B cell (primary cell): ENCODE data around the gene RBM25. TPM values are rescaled to one million over a fixed set of nuclear protein-coding genes. Genes with fewer than 3 reads are reported as not detected.

Source experiments
- ATAC-seq: fragments of 200-7000 bp; cut with Tn5 transposase; one replicate; pipeline ENCODE4 v1.10.0; 2021; ENCODE audit warnings: low read depth, mild to moderate bottlenecking, moderate number of reproducible peaks, moderate library complexity
- CTCF ChIA-PET: fragments of 350-600 bp; sonication (Branson Sonifier 250); formaldehyde crosslinking; loops from one replicate; lab custom pipeline; 2021; ENCODE audit warnings: antibody characterized with exemption, inconsistent platforms; lab: Charles Lee
- POLR2A ChIA-PET: fragments of 350-600 bp; sonication (Branson Sonifier 250); formaldehyde crosslinking; loops from one replicate; lab custom pipeline; 2021; ENCODE audit warnings: antibody characterized with exemption; lab: Charles Lee
- DNase-seq: peaks from one replicate; pipeline ENCODE4 v3.0.0; 2013
- H2AFZ ChIP-seq: 2 replicates; pipeline ENCODE4 v1.6.1; 2012; ENCODE audit warnings: mild to moderate bottlenecking, low read depth, low read length; ENCODE audit not compliant: insufficient read depth, poor library complexity, severe bottlenecking
- H3K27ac ChIP-seq, 2 donors: 1 replicate in 1 of 2; 2 replicates in 1 of 2; pipeline ENCODE4 v1.5.1; 2012 to 2013; ENCODE audit warnings: low read length in 2 of 2, mild to moderate bottlenecking in 2 of 2, moderate library complexity in 1 of 2
- H3K27me3 ChIP-seq, 4 experiments: fragments of 200-600 bp in 1 of 4; sonication (generic) in 1 of 4; replicated peaks in 1 of 4; 1 replicate in 2 of 4; 2 replicates in 2 of 4; pipeline versions ENCODE4 v1.6.1 to v1.7.0; 2013 to 2016; ENCODE audit warnings: low read length in 3 of 4, mild to moderate bottlenecking in 2 of 4, mixed read lengths in 1 of 4, moderate library complexity in 1 of 4; ENCODE audit not compliant: insufficient read depth in 4 of 4, control insufficient read depth in 3 of 4; ENCODE audit errors: control extremely low read depth in 1 of 4
- H3K36me3 ChIP-seq, 2 experiments: replicated peaks in 1 of 2; 1 replicate in 1 of 2; 2 replicates in 1 of 2; pipeline versions ENCODE4 v1.6.1 to v1.7.1; 2013; ENCODE audit warnings: low read length in 1 of 2; ENCODE audit not compliant: insufficient read depth in 2 of 2, control insufficient read depth in 1 of 2; ENCODE audit errors: control extremely low read depth in 1 of 2, extremely low read depth in 1 of 2
- H3K4me1 ChIP-seq, 2 donors: fragments of 200-600 bp in 1 of 2; sonication (generic) in 1 of 2; 1 replicate in 1 of 2; 2 replicates in 1 of 2; pipeline versions ENCODE4 v1.5.1 to v1.6.1; 2013 to 2017; ENCODE audit warnings: low read length in 2 of 2; ENCODE audit not compliant: control insufficient read depth in 2 of 2, insufficient read depth in 2 of 2
- H3K4me2 ChIP-seq: replicated peaks from 2 replicates; pipeline ENCODE3; 2012; ENCODE audit warnings: mild to moderate bottlenecking, low read depth, low read length; ENCODE audit not compliant: poor library complexity, severe bottlenecking
- H3K4me3 ChIP-seq, 5 experiments: fragments of 200-600 bp in 1 of 5; sonication (generic) in 1 of 5; 1 replicate in 3 of 5; 2 replicates in 2 of 5; pipeline versions ENCODE4 v1.5.1 to v1.7.0; 2011 to 2016; ENCODE audit warnings: low read length in 4 of 5, mild to moderate bottlenecking in 4 of 5, low read depth in 2 of 5, control low read depth in 1 of 5, moderate library complexity in 1 of 5; ENCODE audit not compliant: insufficient read depth in 1 of 5; ENCODE audit errors: control extremely low read depth in 1 of 5, extremely low read depth in 1 of 5
- H3K79me2 ChIP-seq: fragments of 200-600 bp; sonication (generic); one replicate; pipeline ENCODE4 v1.6.0; 2016; ENCODE audit warnings: low read length; ENCODE audit not compliant: control insufficient read depth, insufficient read depth
- H3K9ac ChIP-seq: fragments of 200-600 bp; sonication (generic); 2 replicates; pipeline ENCODE4 v1.6.1; 2017; ENCODE audit warnings: mild to moderate bottlenecking, low read length, moderate library complexity
- H3K9me3 ChIP-seq, 3 donors: one replicate each; pipeline versions ENCODE4 v1.6.1 to v1.7.1; 2013; ENCODE audit warnings: low read length in 2 of 3; ENCODE audit not compliant: control insufficient read depth in 2 of 3, insufficient read depth in 1 of 3; ENCODE audit errors: control extremely low read depth in 1 of 3
- H4K20me1 ChIP-seq: 2 replicates; pipeline ENCODE4 v1.6.0; 2012; ENCODE audit warnings: mild to moderate bottlenecking, low read length; ENCODE audit not compliant: insufficient read depth, control insufficient read depth, poor library complexity, severe bottlenecking
- H3K27ac Mint-ChIP-seq: one replicate; pipeline ENCODE4 v1.8.0; 2021; ENCODE audit warnings: mixed read lengths
- H3K27me3 Mint-ChIP-seq: one replicate; pipeline ENCODE4 v1.8.0; 2021; ENCODE audit warnings: mixed read lengths
- H3K4me1 Mint-ChIP-seq: one replicate; pipeline ENCODE4 v1.8.0; 2021; ENCODE audit warnings: mixed read lengths
- H3K4me3 Mint-ChIP-seq: one replicate; pipeline ENCODE4 v1.8.0; 2021; ENCODE audit warnings: mixed read lengths
- H3K9me3 Mint-ChIP-seq: one replicate; pipeline ENCODE4 v1.8.0; 2022; ENCODE audit warnings: mixed read lengths; ENCODE audit not compliant: insufficient read depth
- EZH2 ChIP-seq: IDR thresholded peaks from 2 replicates; pipeline ENCODE4 v1.6.1; 2012; ENCODE audit warnings: borderline replicate concordance, low read depth, mild to moderate bottlenecking, moderate library complexity, low read length; ENCODE audit not compliant: insufficient read depth, poor library complexity, severe bottlenecking
- WGBS: methylation state at CpG from one replicate; pipeline ENCODE4 v1.1.5; 2013; ENCODE audit warnings: missing lambda C conversion rate; ENCODE audit not compliant: insufficient coverage; 5-methylcytosine and 5-hydroxymethylcytosine counted together
- intact Hi-C: fragments of 100-400 bp; cut with micrococcal nuclease; formaldehyde crosslinking; loops from one replicate; pipeline ENCODE4 v1.10.0; 2022
- polyA plus RNA-seq: library from polyadenylated mRNA; depleted of rRNA; stranded (reverse); fragments of >200 nt; gene quantifications from 2 replicates; pipeline ENCODE4 v1.2.3, GENCODE V29; 2012
- total RNA-seq, 2 donors: library from RNA; stranded (reverse); fragments of 120-200 nt in 1 of 2; gene quantifications; 1 replicate in 1 of 2; 2 replicates in 1 of 2; pipeline versions ENCODE4 v1.2.3 to v1.2.4, GENCODE V29; 2013 to 2022
- TF ChIP-seq, protein P1 (sequence below): fragments of 200-600 bp; IDR thresholded peaks from one replicate; pipeline ENCODE4 v1.8.0; 2022; ENCODE audit warnings: antibody characterized with exemption, mild to moderate bottlenecking

The RBM25 gene
- total and polyA plus RNA-seq, 2 donors (not counting 1 experiment from before 2014, with no cell fraction given) = 20.2 to 137 TPM

DNA sequence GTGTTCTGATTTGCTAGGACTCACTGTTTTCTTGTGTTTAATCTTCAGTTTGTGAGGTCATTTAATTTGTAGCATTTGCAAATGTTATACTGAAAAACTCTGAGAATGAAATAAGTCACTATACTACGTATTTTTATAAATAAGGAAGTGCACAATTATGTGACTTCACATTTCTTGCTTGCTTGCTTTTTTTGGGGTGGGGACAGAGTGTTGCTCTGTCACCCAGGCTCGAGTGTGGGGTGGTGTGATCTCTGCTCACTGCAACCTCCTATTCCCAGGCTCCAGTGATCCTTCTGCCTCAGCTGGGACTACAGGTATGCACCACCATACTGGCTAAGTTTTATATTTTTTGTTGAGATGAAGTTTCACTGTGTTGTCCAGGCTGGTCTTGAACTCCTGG lies 32.7 kb downstream of the RBM25 start:
- no peaks in the 10 kb centered on the region for H3K4me1 Mint-ChIP-seq

DNA sequence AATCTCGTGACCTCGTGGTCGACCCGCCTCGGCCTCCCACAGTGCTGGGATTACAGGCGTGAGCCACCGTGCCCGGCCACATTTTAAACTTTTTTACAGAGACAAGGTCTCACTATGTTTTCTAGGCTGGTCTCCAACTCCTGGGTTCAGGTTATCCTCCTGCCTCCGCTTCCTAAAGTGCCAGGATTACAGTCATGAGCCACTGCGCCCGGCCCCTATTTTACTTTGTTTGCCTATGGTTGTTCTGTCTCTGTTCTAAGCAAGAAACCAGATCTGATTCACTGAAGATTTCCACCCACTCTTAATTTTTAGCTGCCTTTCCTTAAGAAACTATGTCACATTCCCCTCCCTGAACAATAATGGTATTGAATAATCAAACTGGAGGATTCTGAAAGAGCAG lies 39.1 kb downstream of the RBM25 start:
- Histone ChIP-seq H3K27me3 (no peaks in the 10 kb centered on the region), H3K9ac (no peak overlapping the region), H3K4me1 (no peaks in the 10 kb centered on the region), H2AFZ (no peak overlapping the region), H3K79me2 (peaks cover 36% of the 10 kb centered on the region), H3K4me2 (no peak overlapping the region), H3K4me3 (no peak overlapping the region), H3K9me3 (no peaks in the 10 kb centered on the region), H3K27ac (no peak overlapping the region), H3K36me3 (peaks cover 1 to 70% of the 10 kb centered on the region in 2 experiments), H4K20me1 (peaks cover 25% of the 10 kb centered on the region)
- no peaks in the 10 kb centered on the region for H3K4me1 Mint-ChIP-seq
- intact Hi-C loops = no loop called here
- ATAC-seq (no peak), DNase-seq (no peak)
- no peaks in the 10 kb centered on the region for H3K9me3 Mint-ChIP-seq
- CTCF ChIA-PET = interaction anchor here (0.7 kb wide), 1 partner anchor 1200 kb away, joined by 3 read pairs; no protein-coding TSS in a partner anchor
- no peak overlapping the region for H3K4me3 Mint-ChIP-seq
- H3K27ac Mint-ChIP-seq = no peak overlapping the region
- H3K27me3 Mint-ChIP-seq = no peaks in the 10 kb centered on the region
- TF ChIP-seq, protein P1, sequence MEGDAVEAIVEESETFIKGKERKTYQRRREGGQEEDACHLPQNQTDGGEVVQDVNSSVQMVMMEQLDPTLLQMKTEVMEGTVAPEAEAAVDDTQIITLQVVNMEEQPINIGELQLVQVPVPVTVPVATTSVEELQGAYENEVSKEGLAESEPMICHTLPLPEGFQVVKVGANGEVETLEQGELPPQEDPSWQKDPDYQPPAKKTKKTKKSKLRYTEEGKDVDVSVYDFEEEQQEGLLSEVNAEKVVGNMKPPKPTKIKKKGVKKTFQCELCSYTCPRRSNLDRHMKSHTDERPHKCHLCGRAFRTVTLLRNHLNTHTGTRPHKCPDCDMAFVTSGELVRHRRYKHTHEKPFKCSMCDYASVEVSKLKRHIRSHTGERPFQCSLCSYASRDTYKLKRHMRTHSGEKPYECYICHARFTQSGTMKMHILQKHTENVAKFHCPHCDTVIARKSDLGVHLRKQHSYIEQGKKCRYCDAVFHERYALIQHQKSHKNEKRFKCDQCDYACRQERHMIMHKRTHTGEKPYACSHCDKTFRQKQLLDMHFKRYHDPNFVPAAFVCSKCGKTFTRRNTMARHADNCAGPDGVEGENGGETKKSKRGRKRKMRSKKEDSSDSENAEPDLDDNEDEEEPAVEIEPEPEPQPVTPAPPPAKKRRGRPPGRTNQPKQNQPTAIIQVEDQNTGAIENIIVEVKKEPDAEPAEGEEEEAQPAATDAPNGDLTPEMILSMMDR = no peak
- TF ChIP-seq EZH2 = no peak
- POLR2A ChIA-PET = no interaction called here
- WGBS = 98% methylated on average over 11 of the region's 11 CpGs

More for the DNA sequence above, 32.7 kb downstream of the RBM25 start:
- DNase-seq (no peak), ATAC-seq (no peak)
- no peak overlapping the region for H3K4me2 ChIP-seq
- H3K9me3 ChIP-seq = no peaks in the 10 kb centered on the region
- Mint-ChIP-seq H3K27me3 (no peaks in the 10 kb centered on the region), H3K27ac (no peak overlapping the region), H3K4me3 (no peak overlapping the region), H3K9me3 (no peaks in the 10 kb centered on the region)
- H3K9ac ChIP-seq = no peak overlapping the region
- POLR2A ChIA-PET = no interaction called here
- no peaks in the 10 kb centered on the region for H3K4me1 ChIP-seq
- H3K79me2 ChIP-seq = peaks cover 82% of the 10 kb centered on the region
- H3K27me3 ChIP-seq = no peaks in the 10 kb centered on the region
- no peak overlapping the region for H3K4me3 ChIP-seq
- no peak overlapping the region for H3K27ac ChIP-seq
- TF ChIP-seq EZH2 = no peak
- TF ChIP-seq, protein P1 = no peak
- intact Hi-C loops = no loop called here
- H4K20me1 ChIP-seq = peaks cover 53% of the 10 kb centered on the region
- H2AFZ ChIP-seq = no peak overlapping the region
- CTCF ChIA-PET = no interaction called here
- 100% methylated on average over 1 of the region's 2 CpGs for WGBS
- peaks cover 0 to 67% of the 10 kb centered on the region in 2 experiments for H3K36me3 ChIP-seq
